WTC11 (cell line): ENCODE measurements around the gene RGL2. TPM values are rescaled to one million over a fixed set of nuclear protein-coding genes. Genes with fewer than 3 reads are reported as not detected.
A peak's percentile ranks its signal among the peaks of the same experiment; 100 is the strongest.

Experiments
- ATAC-seq: fragments of 200-7000 bp; cut with Tn5 transposase; 2 replicates; pipeline ENCODE4 v1.10.0; 2021; ENCODE audit warnings: mild to moderate bottlenecking, moderate library complexity
- CTCF ChIA-PET: fragments of 300-600 bp; sonication (Branson Sonifier 250); formaldehyde crosslinking; loops from one replicate; lab custom pipeline; 2021; ENCODE audit warnings: antibody characterized with exemption; lab: Charles Lee
- POLR2A ChIA-PET: fragments of 350-600 bp; sonication (Branson Sonifier 250); formaldehyde crosslinking; loops from one replicate; lab custom pipeline; 2021; ENCODE audit warnings: antibody characterized with exemption; lab: Charles Lee
- DNase-seq: peaks from one replicate; pipeline ENCODE4 v3.0.0; 2021; ENCODE audit warnings: low spot score
- H3K27ac Mint-ChIP-seq: 2 replicates; pipeline ENCODE4 v1.8.0; 2021; ENCODE audit warnings: mixed read lengths
- H3K27me3 Mint-ChIP-seq: 2 replicates; pipeline ENCODE4 v1.8.0; 2021; ENCODE audit warnings: low read depth, mild to moderate bottlenecking, moderate library complexity, mixed read lengths
- H3K36me3 Mint-ChIP-seq: 2 replicates; pipeline ENCODE4 v1.8.0; 2021; ENCODE audit warnings: mixed read lengths
- H3K4me1 Mint-ChIP-seq: 2 replicates; pipeline ENCODE4 v1.8.0; 2022; ENCODE audit warnings: mixed read lengths
- H3K4me3 Mint-ChIP-seq: 2 replicates; pipeline ENCODE4 v1.8.0; 2021; ENCODE audit warnings: mild to moderate bottlenecking, moderate library complexity, mixed read lengths
- H3K9me3 Mint-ChIP-seq: 2 replicates; pipeline ENCODE4 v1.8.0; 2021; ENCODE audit warnings: mixed read lengths
- CREB1 ChIP-seq: sonication (generic); formaldehyde crosslinking; IDR thresholded peaks from 2 replicates; pipeline ENCODE4 v1.8.0; 2023; ENCODE audit warnings: mild to moderate bottlenecking, missing genetic modification reagents
- CREM ChIP-seq: sonication (generic); formaldehyde crosslinking; IDR thresholded peaks from 2 replicates; pipeline ENCODE4 v1.8.1; 2022; ENCODE audit warnings: mild to moderate bottlenecking, missing genetic modification reagents, moderate library complexity
- E2F1 ChIP-seq: sonication (generic); formaldehyde crosslinking; IDR thresholded peaks from 2 replicates; pipeline ENCODE4 v1.8.0; 2022; ENCODE audit warnings: mild to moderate bottlenecking, missing genetic modification reagents
- FOXJ3 ChIP-seq: sonication (generic); formaldehyde crosslinking; IDR thresholded peaks from 2 replicates; pipeline ENCODE4 v1.9.0; 2021; ENCODE audit warnings: missing genetic modification reagents, mild to moderate bottlenecking, borderline replicate concordance
- IRF2 ChIP-seq: sonication (generic); formaldehyde crosslinking; IDR thresholded peaks from 2 replicates; pipeline ENCODE4 v1.8.0; 2022; ENCODE audit warnings: low read depth, missing genetic modification reagents, borderline replicate concordance
- MLX ChIP-seq: sonication (generic); formaldehyde crosslinking; IDR thresholded peaks from 2 replicates; pipeline ENCODE4 v1.8.1; 2023; ENCODE audit warnings: mild to moderate bottlenecking, missing genetic modification reagents, moderate library complexity
- NFATC4 ChIP-seq: fragments of 250-450 bp; sonication (Bioruptor Pico); IDR thresholded peaks from 2 replicates; pipeline ENCODE4 v1.9.0; 2021; ENCODE audit warnings: mild to moderate bottlenecking
- NR1H2 ChIP-seq: sonication (generic); formaldehyde crosslinking; IDR thresholded peaks from 2 replicates; pipeline ENCODE4 v1.9.0; 2021; ENCODE audit warnings: mild to moderate bottlenecking, moderate library complexity, missing genetic modification reagents
- SP1 ChIP-seq: sonication (generic); formaldehyde crosslinking; conservative IDR thresholded peaks from 2 replicates; pipeline ENCODE4 v1.8.1; 2022; ENCODE audit warnings: missing genetic modification reagents
- TP53 ChIP-seq: sonication (generic); formaldehyde crosslinking; IDR thresholded peaks from 2 replicates; pipeline ENCODE4 v1.8.1; 2023; ENCODE audit warnings: mild to moderate bottlenecking, missing genetic modification reagents
- ZNF423 ChIP-seq: fragments of 250-450 bp; sonication (Bioruptor Pico); IDR thresholded peaks from 2 replicates; pipeline ENCODE4 v2.1.2; 2022; ENCODE audit warnings: mild to moderate bottlenecking, moderate library complexity
- total RNA-seq: library from RNA; stranded (reverse); gene quantifications from 3 replicates; pipeline ENCODE4 v1.2.3, GENCODE V29; 2021
- TF ChIP-seq, protein P1 (sequence below): sonication (generic); formaldehyde crosslinking; IDR thresholded peaks from 2 replicates; pipeline ENCODE4 v1.8.0; 2022; ENCODE audit warnings: missing genetic modification reagents
- TF ChIP-seq, protein P2 (sequence below): fragments of 250-450 bp; sonication (Bioruptor Pico); conservative IDR thresholded peaks from 2 replicates; pipeline ENCODE4 v1.9.0; 2021; ENCODE audit warnings: mild to moderate bottlenecking

RGL2 gene
- total RNA-seq, 1 experiment from 2014 or later: 77.1 TPM

GRCh38 chr6:33280539-33280938 lies 18.2 kb downstream of the RGL2 start:
- H3K4me1 Mint-ChIP-seq: peaks cover 21% of the 10 kb centered on the region
- DNase-seq (no peak), ATAC-seq (no peak)
- H3K27ac Mint-ChIP-seq: peak overlapping the region; percentile 68; the same call in 1 of the 2 replicates
- ChIA-PET POLR2A (no interaction called here), CTCF (no interaction called here)
- no peaks in the 10 kb centered on the region for H3K9me3 Mint-ChIP-seq
- peaks cover 22% of the 10 kb centered on the region for H3K36me3 Mint-ChIP-seq
- no peaks in the 10 kb centered on the region for H3K27me3 Mint-ChIP-seq
- TF ChIP-seq E2F1 (CRISPR knock-in tag) (no peak), MLX (no peak), NFATC4 (no peak), CREM (CRISPR knock-in tag) (no peak), NR1H2 (CRISPR knock-in tag) (no peak), FOXJ3 (CRISPR knock-in tag) (no peak), CREB1 (CRISPR knock-in tag) (no peak)
- TF ChIP-seq, protein P1, sequence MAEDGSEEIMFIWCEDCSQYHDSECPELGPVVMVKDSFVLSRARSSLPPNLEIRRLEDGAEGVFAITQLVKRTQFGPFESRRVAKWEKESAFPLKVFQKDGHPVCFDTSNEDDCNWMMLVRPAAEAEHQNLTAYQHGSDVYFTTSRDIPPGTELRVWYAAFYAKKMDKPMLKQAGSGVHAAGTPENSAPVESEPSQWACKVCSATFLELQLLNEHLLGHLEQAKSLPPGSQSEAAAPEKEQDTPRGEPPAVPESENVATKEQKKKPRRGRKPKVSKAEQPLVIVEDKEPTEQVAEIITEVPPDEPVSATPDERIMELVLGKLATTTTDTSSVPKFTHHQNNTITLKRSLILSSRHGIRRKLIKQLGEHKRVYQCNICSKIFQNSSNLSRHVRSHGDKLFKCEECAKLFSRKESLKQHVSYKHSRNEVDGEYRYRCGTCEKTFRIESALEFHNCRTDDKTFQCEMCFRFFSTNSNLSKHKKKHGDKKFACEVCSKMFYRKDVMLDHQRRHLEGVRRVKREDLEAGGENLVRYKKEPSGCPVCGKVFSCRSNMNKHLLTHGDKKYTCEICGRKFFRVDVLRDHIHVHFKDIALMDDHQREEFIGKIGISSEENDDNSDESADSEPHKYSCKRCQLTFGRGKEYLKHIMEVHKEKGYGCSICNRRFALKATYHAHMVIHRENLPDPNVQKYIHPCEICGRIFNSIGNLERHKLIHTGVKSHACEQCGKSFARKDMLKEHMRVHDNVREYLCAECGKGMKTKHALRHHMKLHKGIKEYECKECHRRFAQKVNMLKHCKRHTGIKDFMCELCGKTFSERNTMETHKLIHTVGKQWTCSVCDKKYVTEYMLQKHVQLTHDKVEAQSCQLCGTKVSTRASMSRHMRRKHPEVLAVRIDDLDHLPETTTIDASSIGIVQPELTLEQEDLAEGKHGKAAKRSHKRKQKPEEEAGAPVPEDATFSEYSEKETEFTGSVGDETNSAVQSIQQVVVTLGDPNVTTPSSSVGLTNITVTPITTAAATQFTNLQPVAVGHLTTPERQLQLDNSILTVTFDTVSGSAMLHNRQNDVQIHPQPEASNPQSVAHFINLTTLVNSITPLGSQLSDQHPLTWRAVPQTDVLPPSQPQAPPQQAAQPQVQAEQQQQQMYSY: no peak
- TF ChIP-seq, all 79 proteins: peak for 0
- H3K4me3 Mint-ChIP-seq: no peak overlapping the region

DNA sequence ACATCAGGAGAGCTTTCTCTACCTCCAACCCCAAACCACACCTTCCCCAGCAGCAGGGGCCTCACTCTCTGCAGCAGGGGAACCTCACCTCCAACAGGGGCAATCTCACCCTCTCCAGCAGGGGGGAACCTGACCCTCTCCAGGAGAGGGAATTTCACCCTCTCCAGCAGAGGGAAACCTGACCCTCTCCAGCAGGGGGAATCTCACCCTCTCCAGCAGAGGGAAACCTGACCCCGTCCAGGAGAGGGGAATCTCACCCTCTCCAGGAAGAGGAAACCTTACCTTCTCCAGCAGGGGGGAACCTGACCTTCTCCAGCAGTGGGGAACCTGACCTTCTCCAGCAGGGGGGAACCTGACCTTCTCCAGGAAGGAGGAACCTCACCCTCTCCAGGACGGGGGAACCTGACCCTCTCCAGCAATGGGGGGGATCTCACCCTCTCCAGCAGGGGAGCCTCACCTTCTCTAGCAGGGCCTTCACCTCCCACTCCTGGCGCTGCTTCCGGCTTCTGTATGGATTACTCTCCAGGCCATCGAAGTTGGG lies 18.7 kb downstream of the RGL2 start:
- no peak overlapping the region for H3K27ac Mint-ChIP-seq
- peaks cover 26% of the 10 kb centered on the region for H3K4me1 Mint-ChIP-seq
- ChIA-PET CTCF (interaction anchor here (0.6 to 1.0 kb wide), 4 partner anchors 10 to 33 kb away, joined by 3 to 4 read pairs (median 4); partner anchors contain the start of gene PFDN6), POLR2A (no interaction called here)
- DNase-seq (peak; percentile 72), ATAC-seq (peak; percentile 33)
- peaks cover 27% of the 10 kb centered on the region for H3K36me3 Mint-ChIP-seq
- no peaks in the 10 kb centered on the region for H3K27me3 Mint-ChIP-seq
- H3K9me3 Mint-ChIP-seq: no peaks in the 10 kb centered on the region
- TF ChIP-seq ZNF423 (CRISPR knock-in tag) (peak; percentile 67), SP1 (no peak)
- H3K4me3 Mint-ChIP-seq: no peak overlapping the region

GRCh38 chr6:33279257-33279695 lies 19.5 kb downstream of the RGL2 start:
- ChIA-PET POLR2A (no interaction called here), CTCF (interaction anchor here (0.6 to 3.1 kb wide), 8 partner anchors 11 to 146 kb away, joined by 3 to 40 read pairs (median 4); partner anchors contain the start of genes PFDN6 and RGL2)
- no peak overlapping the region for H3K27ac Mint-ChIP-seq
- no peaks in the 10 kb centered on the region for H3K9me3 Mint-ChIP-seq
- TF ChIP-seq, protein P2, sequence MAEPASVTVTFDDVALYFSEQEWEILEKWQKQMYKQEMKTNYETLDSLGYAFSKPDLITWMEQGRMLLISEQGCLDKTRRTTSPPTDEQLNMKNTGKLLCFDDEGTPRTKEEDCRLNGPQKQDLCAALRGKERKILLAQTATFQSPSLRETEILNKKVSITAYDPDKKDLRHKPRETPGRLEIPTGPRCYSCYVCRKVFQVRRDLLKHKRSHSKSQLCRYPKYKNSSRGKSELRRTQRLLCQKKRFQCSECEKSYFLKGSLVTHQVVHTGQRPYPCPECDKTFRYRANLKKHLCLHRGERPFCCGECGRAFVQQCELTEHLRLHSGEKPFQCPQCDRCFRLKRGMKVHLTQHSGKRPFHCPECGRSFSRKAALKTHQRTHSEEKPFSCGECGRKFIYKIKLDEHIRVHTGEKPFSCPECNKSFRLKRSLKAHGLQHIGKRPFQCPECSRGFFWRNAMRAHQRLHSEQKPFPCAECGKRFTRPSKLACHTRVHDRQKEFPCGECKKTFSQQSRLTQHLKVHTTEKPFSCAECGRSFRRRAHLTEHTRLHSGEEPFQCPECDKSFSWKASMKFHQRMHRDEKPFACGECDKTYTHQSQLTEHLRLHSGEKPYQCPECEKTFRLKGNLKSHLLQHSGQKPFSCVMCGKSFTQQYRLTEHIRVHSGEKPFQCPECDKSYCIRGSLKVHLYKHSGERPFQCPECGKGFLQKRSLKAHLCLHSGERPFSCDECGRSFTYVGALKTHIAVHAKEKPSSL: no peak
- TF ChIP-seq IRF2 (CRISPR knock-in tag): no peak
- no peak for TF ChIP-seq ZNF423 (CRISPR knock-in tag)
- TF ChIP-seq TP53 (CRISPR knock-in tag): no peak
- H3K36me3 Mint-ChIP-seq: peaks cover 31% of the 10 kb centered on the region
- no peaks in the 10 kb centered on the region for H3K27me3 Mint-ChIP-seq
- ATAC-seq (no peak), DNase-seq (no peak)
- no peak overlapping the region for H3K4me3 Mint-ChIP-seq
- peaks cover 34% of the 10 kb centered on the region for H3K4me1 Mint-ChIP-seq
